GM12878 (cell line): ENCODE measurements around the gene PLEKHA7. TPM values are rescaled to one million over a fixed set of nuclear protein-coding genes. Genes with fewer than 3 reads are reported as not detected.

Experiments used
- ATAC-seq: fragments of 200-7000 bp; cut with Tn5 transposase; 3 replicates; pipeline ENCODE4 v1.9.1; 2020; ENCODE audit warnings: mild to moderate bottlenecking, moderate library complexity
- BruUV-seq: library from RNA; stranded (reverse); fragments of 400-500 nt; replicated peaks from 2 replicates; lab custom pipeline; 2021; lab: Mats Ljungman, UMichigan
- CTCF ChIA-PET: fragments of 300-600 bp; sonication (Branson Sonifier 250); formaldehyde crosslinking; extraction: SDS; loops from one replicate; lab custom pipeline; 2021; ENCODE audit warnings: inconsistent platforms; lab: Yijun Ruan, JAX
- POLR2A ChIA-PET: fragments of 350-600 bp; formaldehyde crosslinking; extraction: SDS; loops from one replicate; lab custom pipeline; 2021; ENCODE audit warnings: inconsistent platforms; lab: Charles Lee
- RAD21 ChIA-PET: fragments of 300-600 bp; sonication (Branson Sonifier 250); formaldehyde crosslinking; loops from one replicate; lab custom pipeline; 2023; ENCODE audit warnings: antibody characterized with exemption; ENCODE audit not compliant: unreplicated experiment; lab: Charles Lee
- SMC1A ChIA-PET: fragments of 300-600 bp; sonication (Branson Sonifier 250); formaldehyde crosslinking; loops from one replicate; lab custom pipeline; 2023; ENCODE audit not compliant: unreplicated experiment, uncharacterized antibody; lab: Charles Lee
- DNase-seq: peaks from one replicate; pipeline ENCODE4 v3.0.0-alpha.2; 2011; ENCODE audit warnings: low read depth, low spot score
- FAIRE-seq: peaks from 3 replicates; lab custom pipeline; 2011; peaks lifted over from hg19 to GRCh38; lab: Jason Lieb, UNC
- H2AFZ ChIP-seq: 2 replicates; pipeline ENCODE4 v1.6.0; 2011; ENCODE audit warnings: low read depth, low read length, control low read depth; ENCODE audit not compliant: control insufficient read depth
- H3K27ac ChIP-seq: 2 replicates; pipeline ENCODE4 v1.5.1; 2011; ENCODE audit warnings: control low read depth; ENCODE audit not compliant: control insufficient read depth, insufficient read depth
- H3K27me3 ChIP-seq, 2 experiments: replicated peaks in 1 of 2; 2 replicates each; pipeline versions ENCODE4 v1.6.0 to v1.6.1; 2011; ENCODE audit warnings: low read length in 1 of 2; ENCODE audit not compliant: control insufficient read depth in 2 of 2, insufficient read depth in 2 of 2
- H3K36me3 ChIP-seq, 2 experiments: 2 replicates each; pipeline ENCODE4 v1.5.1; 2011; ENCODE audit warnings: low read length in 1 of 2; ENCODE audit not compliant: control insufficient read depth in 2 of 2, insufficient read depth in 2 of 2
- H3K4me1 ChIP-seq: 2 replicates; pipeline ENCODE4 v1.6.1; 2011; ENCODE audit warnings: mild to moderate bottlenecking, low read length, moderate library complexity, mixed read lengths; ENCODE audit not compliant: control insufficient read depth, insufficient read depth
- H3K4me2 ChIP-seq: 2 replicates; pipeline ENCODE4 v1.6.0; 2011; ENCODE audit warnings: control low read depth; ENCODE audit not compliant: control insufficient read depth, insufficient read depth
- H3K4me3 ChIP-seq: fragments of 200-600 bp; sonication (generic); 2 replicates; pipeline ENCODE4 v1.5.1; 2016
- H3K79me2 ChIP-seq: 2 replicates; pipeline ENCODE4 v1.6.0; 2011; ENCODE audit warnings: low read length; ENCODE audit not compliant: control insufficient read depth, insufficient read depth
- H3K9ac ChIP-seq: 2 replicates; pipeline ENCODE4 v1.8.0; 2011; ENCODE audit warnings: low read length, control low read depth, mixed read lengths; ENCODE audit not compliant: control insufficient read depth, insufficient read depth
- H3K9me3 ChIP-seq: replicated peaks from 3 replicates; pipeline ENCODE4 v1.5.1; 2011; ENCODE audit warnings: mild to moderate bottlenecking, low read length; ENCODE audit not compliant: control insufficient read depth, insufficient read depth
- H4K20me1 ChIP-seq: 2 replicates; pipeline ENCODE4 v1.6.0; 2011; ENCODE audit not compliant: control insufficient read depth, insufficient read depth
- BHLHE40 ChIP-seq, 2 experiments: fragments of 450-650 bp in 1 of 2; IDR thresholded peaks; 2 replicates each; pipeline ENCODE4 v1.6.1; 2011 to 2017; ENCODE audit warnings: low read depth in 2 of 2, borderline replicate concordance in 1 of 2, improper control_type of control experiment in 1 of 2, low read length in 1 of 2, mild to moderate bottlenecking in 1 of 2
- DPF2 ChIP-seq: fragments of 450-650 bp; IDR thresholded peaks from 2 replicates; pipeline ENCODE4 v1.6.1; 2017; ENCODE audit warnings: mild to moderate bottlenecking
- ESRRA ChIP-seq: IDR thresholded peaks from 2 replicates; pipeline ENCODE4 v1.6.1; 2012; ENCODE audit warnings: mild to moderate bottlenecking, low read length, improper control_type of control experiment
- IKZF2 ChIP-seq, 2 experiments: fragments of 450-650 bp; IDR thresholded peaks; 2 replicates each; pipeline ENCODE4 v1.6.1; 2017; ENCODE audit warnings: mild to moderate bottlenecking in 2 of 2, moderate library complexity in 2 of 2
- RCOR1 ChIP-seq: conservative IDR thresholded peaks from 2 replicates; pipeline ENCODE4 v1.6.1; 2012; ENCODE audit warnings: low read depth, low read length, improper control_type of control experiment
- WGBS: methylation state at CpG from one replicate; pipeline ENCODE4 v1.1.6; 2016; ENCODE audit warnings: low lambda C conversion rate; ENCODE audit not compliant: insufficient replicate concordance, insufficient coverage; ENCODE audit errors: missing lambda C conversion rate; 5-methylcytosine and 5-hydroxymethylcytosine counted together
- in situ Hi-C: fragments of 300-500 bp; cut with MboI; formaldehyde crosslinking; loops from 9 replicates; pipeline ENCODE4 v1.14.3; 2018; ENCODE audit warnings: mixed read lengths
- intact Hi-C: fragments of 100-400 bp; cut with micrococcal nuclease; formaldehyde crosslinking; loops from one replicate; pipeline ENCODE4 v1.14.2; 2022; ENCODE audit not compliant: unreplicated experiment
- polyA plus RNA-seq, 11 experiments: library from polyadenylated mRNA; depleted of rRNA in 4 of 11; unstranded in 6 of 11; stranded (reverse) in 5 of 11; fragments of >200 nt; fragmentation: Nextera tagmentation in 4 of 11; fragmentation: Illumina TruSeq in 1 of 11; extraction: Ambion mirVana in 4 of 11; extraction: Trizol in 1 of 11; gene quantifications; 1 replicate in 1 of 11; 2 replicates in 10 of 11; pipeline versions ENCODE4 v1.2.1 to v1.2.3, GENCODE V29; 2011 to 2016; ENCODE audit warnings: inconsistent platforms in 2 of 11, missing spikeins in 2 of 11, low read depth in 1 of 11
- total RNA-seq, 4 experiments: library from RNA; depleted of rRNA in 3 of 4; stranded (reverse); fragments of >200 nt in 3 of 4; fragmentation: Illumina TruSeq in 1 of 4; extraction: Trizol in 1 of 4; gene quantifications; 2 replicates each; pipeline versions ENCODE4 v1.2.1 to v1.2.3, GENCODE V29; 2013 to 2021
- TF ChIP-seq, protein P1 (sequence below): fragments of 450-650 bp; IDR thresholded peaks from 2 replicates; pipeline ENCODE4 v1.6.1; 2017; ENCODE audit warnings: mild to moderate bottlenecking

PLEKHA7 gene
- total and polyA plus RNA-seq, 10 of the 15 experiments (the other 5 are each of a cell fraction or from before 2014, with no cell fraction given) = 0.45 to 5.3 (median 2.1) TPM

DNA sequence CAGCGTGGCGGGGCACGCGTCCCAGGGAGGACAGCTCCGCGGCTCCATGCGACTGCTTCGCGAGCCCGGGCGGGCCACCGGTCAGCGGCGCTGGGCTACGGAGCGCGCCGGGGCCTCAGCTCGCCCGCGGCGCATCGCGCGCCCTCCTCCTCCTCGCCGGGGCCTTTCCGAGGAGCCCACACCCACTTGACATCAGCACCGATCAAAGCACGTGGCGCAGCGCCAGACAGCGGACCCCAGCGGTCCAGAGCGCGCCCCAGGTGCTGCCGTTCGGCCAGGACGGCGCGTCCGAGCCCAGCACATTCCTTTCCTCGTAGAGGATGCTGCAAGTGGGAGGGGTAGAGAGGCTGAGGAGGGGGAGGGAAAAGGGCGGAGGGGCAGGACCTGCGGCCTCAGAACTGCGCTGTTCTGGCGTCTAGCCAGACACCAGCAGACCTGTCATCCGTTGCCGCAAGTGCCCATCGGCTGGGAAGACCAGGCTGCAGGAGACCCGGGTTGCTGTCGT is 88.6 kb downstream of the PLEKHA7 start (continued):
- no peak for TF ChIP-seq RCOR1
- no peak for TF ChIP-seq IKZF2 (IDR thresholded peaks at IDR 0.05)
- no peak; a peak in 1 of 4 replicates for TF ChIP-seq BHLHE40 (IDR thresholded peaks at IDR 0.05; ENCODE audit: borderline replicate concordance in 1 of 2, low read depth in 2 of 2, low read length in 1 of 2)

DNA sequence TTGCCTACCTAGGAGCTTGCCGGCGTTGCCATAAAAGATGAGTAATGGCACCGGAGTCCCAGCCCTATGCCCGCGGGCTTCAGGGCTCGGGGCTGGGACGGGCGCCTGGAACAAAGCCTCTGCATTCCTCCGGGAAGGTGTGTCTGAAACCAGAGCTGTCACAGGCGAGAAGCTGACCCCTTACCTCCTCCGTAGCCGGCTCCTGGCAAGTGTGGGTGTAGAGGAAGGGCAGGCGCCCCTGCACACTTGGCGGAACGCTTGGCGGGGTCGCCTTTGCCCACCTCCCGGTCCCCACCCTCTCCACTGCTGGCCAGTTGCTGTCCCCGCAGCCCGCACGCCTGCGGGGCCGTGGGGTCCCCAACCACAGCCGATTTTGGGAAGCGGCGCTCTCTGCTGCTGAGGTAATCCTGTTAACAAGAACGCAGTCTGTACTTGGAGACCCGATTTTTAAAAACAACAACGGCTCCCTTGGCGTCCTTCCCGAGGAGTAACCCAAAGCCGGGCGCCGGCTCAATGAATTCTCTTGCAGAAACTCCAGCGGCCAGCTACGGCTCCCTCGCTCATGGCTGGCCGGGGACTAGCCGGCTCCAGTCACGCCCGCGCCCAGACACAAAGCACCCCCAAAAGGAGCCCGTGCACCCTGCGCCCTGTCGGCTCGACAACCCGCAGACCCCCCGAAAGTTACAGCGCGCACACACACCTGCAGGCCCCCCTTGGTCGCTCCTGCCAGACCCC is 89.2 kb downstream of the PLEKHA7 start:
- H3K36me3 ChIP-seq = no peaks in the 10 kb centered on the region
- in situ Hi-C loops = no loop called here
- peak overlapping the region; percentile 95 for H3K4me2 ChIP-seq
- no TSS peak for BruUV-seq
- H3K27ac ChIP-seq = no peak overlapping the region
- POLR2A ChIA-PET = no interaction called here
- no peak for DNase-seq
- 1% methylated on average over 50 of the region's 51 CpGs for WGBS
- peak overlapping the region; percentile 64 for H3K4me3 ChIP-seq
- CTCF ChIA-PET = interaction anchor here (0.7 to 1.3 kb wide), 4 partner anchors 8 to 138 kb away, joined by 3 to 5 read pairs (median 4); no protein-coding TSS in a partner anchor
- H3K4me1 ChIP-seq = peaks cover 22% of the 10 kb centered on the region
- no peak for FAIRE-seq
- H3K9ac ChIP-seq = no peak overlapping the region; the same call in 1 of the 2 replicates
- H3K79me2 ChIP-seq = no peaks in the 10 kb centered on the region
- SMC1A ChIA-PET = interaction anchor here (1.0 to 8.4 kb wide), 6 partner anchors 14 to 138 kb away, joined by 3 to 82 read pairs (median 4); no protein-coding TSS in a partner anchor
- no peaks in the 10 kb centered on the region for H4K20me1 ChIP-seq
- no peaks in the 10 kb centered on the region for H3K9me3 ChIP-seq
- TF ChIP-seq, protein P1, sequence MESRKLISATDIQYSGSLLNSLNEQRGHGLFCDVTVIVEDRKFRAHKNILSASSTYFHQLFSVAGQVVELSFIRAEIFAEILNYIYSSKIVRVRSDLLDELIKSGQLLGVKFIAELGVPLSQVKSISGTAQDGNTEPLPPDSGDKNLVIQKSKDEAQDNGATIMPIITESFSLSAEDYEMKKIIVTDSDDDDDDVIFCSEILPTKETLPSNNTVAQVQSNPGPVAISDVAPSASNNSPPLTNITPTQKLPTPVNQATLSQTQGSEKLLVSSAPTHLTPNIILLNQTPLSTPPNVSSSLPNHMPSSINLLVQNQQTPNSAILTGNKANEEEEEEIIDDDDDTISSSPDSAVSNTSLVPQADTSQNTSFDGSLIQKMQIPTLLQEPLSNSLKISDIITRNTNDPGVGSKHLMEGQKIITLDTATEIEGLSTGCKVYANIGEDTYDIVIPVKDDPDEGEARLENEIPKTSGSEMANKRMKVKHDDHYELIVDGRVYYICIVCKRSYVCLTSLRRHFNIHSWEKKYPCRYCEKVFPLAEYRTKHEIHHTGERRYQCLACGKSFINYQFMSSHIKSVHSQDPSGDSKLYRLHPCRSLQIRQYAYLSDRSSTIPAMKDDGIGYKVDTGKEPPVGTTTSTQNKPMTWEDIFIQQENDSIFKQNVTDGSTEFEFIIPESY = no peak
- TF ChIP-seq DPF2 (0 out of 2 replicates have a peak, but pooled peaks have one; percentile 1), ESRRA (no peak)
- RAD21 ChIA-PET = interaction anchor here (0.9 to 1.7 kb wide), 2 partner anchors 23 to 104 kb away, joined by 3 to 10 read pairs; no protein-coding TSS in a partner anchor
- peaks cover 12 to 13% of the 10 kb centered on the region in 2 experiments for H3K27me3 ChIP-seq
- intact Hi-C loops = loop anchor here (10.0 kb wide), 1 partner anchor 140 kb away; no protein-coding TSS in a partner anchor
- ATAC-seq = peak; percentile 39
- H2AFZ ChIP-seq = peak overlapping the region; percentile 42
